Stomach smooth muscle (tissue), 2 donors: ENCODE data around the gene PLAAT4.

Source experiments
- H3K27ac ChIP-seq: one replicate; pipeline ENCODE4 v1.7.0; 2013; ENCODE audit warnings: mild to moderate bottlenecking, low read length, inconsistent platforms
- H3K27me3 ChIP-seq, 2 donors: one replicate each; pipeline ENCODE4 v1.7.0; 2013; ENCODE audit warnings: low read length in 2 of 2; ENCODE audit not compliant: insufficient read depth in 2 of 2, control insufficient read depth in 1 of 2
- H3K36me3 ChIP-seq, 2 donors: one replicate each; pipeline ENCODE4 v1.7.0; 2013; ENCODE audit warnings: low read length in 2 of 2; ENCODE audit not compliant: control insufficient read depth in 2 of 2, insufficient read depth in 2 of 2
- H3K4me1 ChIP-seq: one replicate; pipeline ENCODE4 v1.7.0; 2013; ENCODE audit warnings: low read length; ENCODE audit not compliant: control insufficient read depth, insufficient read depth
- H3K4me3 ChIP-seq, 2 donors: one replicate each; pipeline ENCODE4 v1.7.0; 2013; ENCODE audit warnings: low read length in 2 of 2
- H3K9ac ChIP-seq, 2 donors: one replicate each; pipeline ENCODE4 v1.7.0; 2013; ENCODE audit warnings: low read length in 2 of 2, mild to moderate bottlenecking in 1 of 2
- H3K9me3 ChIP-seq, 2 donors: one replicate each; pipeline ENCODE4 v1.7.0; 2013; ENCODE audit warnings: low read length in 2 of 2; ENCODE audit not compliant: control insufficient read depth in 2 of 2
- donor health status: healthy.
- donor health status: Pancreatic carcinoma.

PLAAT4 gene

DNA sequence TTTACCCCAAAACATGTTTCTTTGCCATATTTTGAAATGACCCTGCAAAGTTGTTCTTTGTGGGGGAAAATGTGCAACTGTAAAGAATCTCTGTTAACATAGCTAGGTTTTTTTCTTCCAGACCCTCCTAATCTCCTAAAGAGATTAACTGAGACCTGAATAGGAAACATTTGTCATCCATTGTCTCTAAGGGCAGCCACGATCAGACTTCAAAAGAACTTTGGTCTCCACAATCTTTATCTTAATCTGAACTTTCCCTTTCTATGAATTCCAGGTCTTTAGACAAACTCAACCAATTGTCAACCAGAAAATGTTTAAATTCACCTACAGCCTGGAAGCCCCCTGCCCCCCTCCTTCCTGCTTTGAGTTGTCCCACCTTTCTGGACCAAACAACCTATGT lies 35.4 kb upstream of the PLAAT4 start:
- Histone ChIP-seq H3K9me3 (peaks cover 5 to 11% of the 10 kb centered on the region in 2 donors), H3K4me3 (no peak overlapping the region)

DNA sequence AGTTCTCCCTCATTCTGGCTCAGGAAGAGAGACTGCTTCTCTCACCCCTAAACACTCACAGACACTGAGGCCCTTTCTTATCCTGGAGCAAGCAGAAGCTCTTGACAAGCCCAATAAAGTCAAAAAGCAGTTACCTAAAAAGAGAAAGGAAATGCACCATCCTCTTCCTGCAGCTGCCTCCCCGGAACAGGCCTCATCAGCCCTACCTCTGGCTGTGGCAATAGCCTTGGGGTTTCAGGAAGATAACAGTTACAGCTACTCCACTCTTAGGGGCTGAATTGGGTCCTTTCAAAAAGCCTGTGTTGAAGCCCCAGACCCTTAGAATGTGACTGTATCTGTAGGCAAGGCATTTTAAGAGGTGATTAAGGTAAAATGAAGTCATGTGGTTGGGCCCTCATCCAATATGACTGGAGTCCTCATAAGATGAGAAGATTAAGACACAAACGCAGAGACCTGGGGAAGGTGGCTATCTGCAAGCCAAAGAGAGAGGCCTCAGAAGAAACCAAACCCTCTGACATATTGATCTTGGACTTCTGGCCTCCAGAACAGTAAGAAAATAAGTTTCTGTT lies 34.3 kb upstream of the PLAAT4 start:
- Histone ChIP-seq H3K27ac (no peak overlapping the region), H3K9me3 (peaks cover 5 to 11% of the 10 kb centered on the region in 2 donors), H3K36me3 (no peaks in the 10 kb centered on the region), H3K27me3 (no peaks in the 10 kb centered on the region), H3K9ac (no peak overlapping the region), H3K4me1 (peaks cover 7% of the 10 kb centered on the region), H3K4me3 (no peak overlapping the region)

More for the DNA sequence above, 35.4 kb upstream of the PLAAT4 start:
- peaks cover 7% of the 10 kb centered on the region for H3K4me1 ChIP-seq
- no peaks in the 10 kb centered on the region for H3K36me3 ChIP-seq
- H3K27ac ChIP-seq, result no peak overlapping the region
- H3K9ac ChIP-seq, result no peak overlapping the region
- H3K27me3 ChIP-seq, result no peaks in the 10 kb centered on the region

DNA sequence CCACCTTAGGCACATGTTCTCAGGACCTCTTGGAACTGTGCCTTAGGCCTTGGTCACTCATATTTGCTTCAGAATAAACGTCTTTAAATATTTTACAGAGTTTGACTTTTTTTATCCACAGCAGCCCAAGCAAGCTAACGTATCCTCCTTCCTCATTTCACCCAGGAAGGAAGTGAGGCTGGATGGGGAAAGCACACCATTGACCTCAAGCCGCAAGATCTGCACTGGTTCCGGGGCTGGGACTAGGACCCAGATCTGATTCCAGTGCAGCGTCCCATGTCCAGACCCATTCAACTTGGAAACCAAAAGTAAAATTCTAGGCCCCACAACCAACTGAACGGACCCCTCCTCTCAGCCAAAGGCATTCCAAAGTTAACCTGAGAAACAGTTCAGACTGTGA lies 33.1 kb upstream of the PLAAT4 start:
- peaks cover 5 to 11% of the 10 kb centered on the region in 2 donors for H3K9me3 ChIP-seq
- H3K27ac ChIP-seq, result no peak overlapping the region
- H3K27me3 ChIP-seq, result no peaks in the 10 kb centered on the region
- no peak overlapping the region for H3K4me3 ChIP-seq
- peaks cover 7% of the 10 kb centered on the region for H3K4me1 ChIP-seq
- no peaks in the 10 kb centered on the region for H3K36me3 ChIP-seq
- H3K9ac ChIP-seq, result no peak overlapping the region

DNA sequence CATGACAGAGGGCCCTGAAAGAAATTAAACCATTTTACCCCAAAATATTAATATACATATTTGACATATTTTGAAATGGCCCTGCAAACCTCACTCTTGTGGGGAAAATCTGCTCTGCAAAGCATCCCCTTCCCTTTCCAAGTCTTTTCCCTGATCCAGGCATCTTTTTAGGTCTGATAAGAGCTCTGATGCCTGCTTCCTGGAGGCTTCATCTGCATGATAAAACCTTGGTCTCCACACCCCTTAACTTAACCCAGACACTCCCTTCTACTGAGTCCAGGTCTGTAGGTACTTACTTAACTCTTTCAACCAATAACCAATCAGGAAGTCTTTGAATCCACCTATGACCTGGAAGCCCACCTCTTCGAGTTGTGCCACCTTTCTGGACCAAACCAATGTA lies 32.6 kb upstream of the PLAAT4 start:
- H3K4me1 ChIP-seq, result peaks cover 7% of the 10 kb centered on the region
- H3K9me3 ChIP-seq, result peaks cover 5 to 11% of the 10 kb centered on the region in 2 donors
- H3K36me3 ChIP-seq, result no peaks in the 10 kb centered on the region
- no peak overlapping the region for H3K4me3 ChIP-seq
- H3K9ac ChIP-seq, result no peak overlapping the region
- no peak overlapping the region for H3K27ac ChIP-seq
- no peaks in the 10 kb centered on the region for H3K27me3 ChIP-seq

DNA sequence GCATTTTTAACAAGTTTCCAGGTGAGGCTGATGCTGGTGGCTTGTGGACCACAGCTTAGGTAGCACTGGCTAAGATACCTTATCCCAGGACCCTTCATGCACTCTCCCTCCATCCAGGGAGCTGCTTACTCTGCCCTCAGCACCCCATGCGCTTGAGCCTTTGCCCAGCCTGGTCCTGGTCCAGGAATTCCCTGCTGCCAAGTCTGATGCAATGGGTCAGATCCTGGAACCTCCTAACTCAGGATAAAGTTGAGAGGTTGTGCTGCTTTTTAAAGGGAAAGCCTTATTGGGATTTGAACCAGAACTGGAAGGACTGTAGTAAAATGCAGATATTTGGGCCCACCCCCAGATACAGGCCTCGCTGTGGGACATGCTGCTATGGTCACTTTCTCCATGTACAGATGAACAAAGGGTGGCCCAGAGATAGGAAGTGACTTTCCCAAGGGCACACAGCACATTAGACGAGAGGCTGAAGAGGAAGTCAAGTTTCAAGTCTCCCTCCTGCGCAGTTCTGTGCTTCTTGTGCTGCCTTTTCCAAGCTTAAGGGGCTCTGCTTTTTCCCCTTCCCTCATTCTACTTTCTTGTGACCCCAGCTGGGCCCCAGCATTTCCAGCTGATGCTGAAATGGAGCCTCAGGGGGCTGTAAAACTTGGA lies 31.5 kb upstream of the PLAAT4 start:
- Histone ChIP-seq H3K36me3 (no peaks in the 10 kb centered on the region), H3K9me3 (peaks cover under 1 to 8% of the 10 kb centered on the region in 2 donors), H3K27me3 (no peaks in the 10 kb centered on the region), H3K4me1 (peaks cover 7% of the 10 kb centered on the region), H3K4me3 (no peak overlapping the region), H3K27ac (no peak overlapping the region), H3K9ac (no peak overlapping the region)

DNA sequence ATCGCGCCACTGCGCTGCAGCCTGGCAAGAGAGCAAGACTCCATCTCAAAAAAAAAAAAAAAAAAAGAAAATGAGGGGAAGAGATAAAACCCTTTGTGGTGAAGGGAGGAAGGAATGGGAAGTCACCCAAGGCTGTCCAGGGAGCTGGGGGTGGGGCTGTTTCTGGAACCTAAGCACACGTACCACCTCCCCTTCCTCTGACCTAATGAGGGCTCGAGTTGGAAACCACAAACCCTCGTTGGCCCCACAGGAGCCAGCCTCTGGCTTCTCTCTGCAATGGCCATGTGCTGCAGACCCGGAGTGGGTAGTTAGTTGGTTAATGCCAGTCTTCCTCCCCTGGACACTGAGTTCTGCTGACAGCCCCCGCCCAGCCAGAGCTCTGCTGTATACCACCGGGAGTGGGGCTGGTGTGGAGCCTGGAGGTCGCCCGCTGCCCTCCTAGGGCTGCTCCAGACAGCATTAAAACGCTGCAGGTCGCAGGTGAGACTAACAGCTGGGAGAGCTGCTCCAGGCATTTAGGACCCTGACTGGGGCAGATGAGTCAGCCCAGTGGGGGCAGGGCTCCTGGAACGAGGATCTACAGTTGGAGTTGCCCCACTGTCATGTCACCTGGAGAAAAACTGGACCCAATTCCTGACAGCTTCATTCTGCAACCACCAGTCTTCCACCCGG lies 30.6 kb upstream of the PLAAT4 start, which contains the start of gene LGALS12:
Gene LGALS12, plus strand, starts transcription at position 228 of the 672 bp plus-strand sequence. Its CDS starts 375 bp downstream, at position 603.
- Histone ChIP-seq H3K4me3 (no peak within 1 kb of the TSS), H3K9ac (no peak within 1 kb of the TSS), H3K4me1 (peaks cover 12% of the 10 kb centered on the region), H3K27ac (no peak within 1 kb of the TSS), H3K9me3 (no peaks in the 10 kb centered on the region), H3K36me3 (no peaks in the 10 kb centered on the region), H3K27me3 (no peaks in the 10 kb centered on the region)

DNA sequence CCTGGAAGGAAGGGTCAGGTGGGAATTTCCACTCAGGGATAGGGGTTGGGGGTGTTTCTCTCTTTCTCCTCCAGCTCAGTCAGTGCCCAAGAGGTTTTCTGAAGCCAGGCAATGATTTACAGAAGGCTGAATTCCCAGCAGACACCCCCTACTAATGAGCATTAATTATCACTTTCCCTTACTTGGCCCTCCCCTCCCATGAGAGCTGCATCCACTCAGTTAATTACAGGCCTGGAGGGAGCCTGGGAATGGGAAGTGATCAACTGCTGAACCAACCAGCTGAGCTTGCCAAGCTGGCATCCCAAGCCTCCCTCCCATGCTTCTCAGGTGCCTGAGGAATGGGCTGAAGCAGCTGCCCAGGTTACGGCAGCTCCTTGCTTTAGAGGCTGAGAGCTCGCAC lies 29.7 kb upstream of the PLAAT4 start:
- no peaks in the 10 kb centered on the region for H3K36me3 ChIP-seq
- no peak overlapping the region for H3K9ac ChIP-seq
- H3K4me1 ChIP-seq, result peaks cover 12% of the 10 kb centered on the region
- no peaks in the 10 kb centered on the region for H3K27me3 ChIP-seq
- no peak overlapping the region for H3K27ac ChIP-seq
- no peaks in the 10 kb centered on the region for H3K9me3 ChIP-seq
- H3K4me3 ChIP-seq, result no peak overlapping the region

DNA sequence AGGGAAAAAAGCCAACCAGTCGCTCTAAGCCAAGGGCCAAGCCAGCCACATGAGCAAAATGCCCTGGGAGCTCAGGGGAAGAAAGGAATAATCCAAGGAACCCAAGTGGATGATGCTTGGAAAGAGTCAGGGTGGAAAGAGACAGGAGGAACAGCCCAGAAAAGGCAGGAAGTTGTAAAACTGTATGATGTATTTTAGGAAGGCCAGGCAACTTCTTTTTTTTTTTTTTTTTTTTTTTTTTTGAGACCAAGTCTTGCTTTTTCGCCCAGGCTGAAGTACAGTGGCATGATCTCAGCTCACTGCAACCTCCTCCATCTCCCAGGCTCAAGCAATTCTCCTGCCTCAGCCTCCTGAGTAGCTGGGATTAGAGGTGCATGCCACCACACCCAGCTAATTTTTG lies 29.1 kb upstream of the PLAAT4 start:
- no peaks in the 10 kb centered on the region for H3K36me3 ChIP-seq
- H3K27me3 ChIP-seq, result no peaks in the 10 kb centered on the region
- no peak overlapping the region for H3K9ac ChIP-seq
- H3K4me3 ChIP-seq, result no peak overlapping the region
- H3K9me3 ChIP-seq, result no peaks in the 10 kb centered on the region
- H3K27ac ChIP-seq, result no peak overlapping the region
- peaks cover 12% of the 10 kb centered on the region for H3K4me1 ChIP-seq

DNA sequence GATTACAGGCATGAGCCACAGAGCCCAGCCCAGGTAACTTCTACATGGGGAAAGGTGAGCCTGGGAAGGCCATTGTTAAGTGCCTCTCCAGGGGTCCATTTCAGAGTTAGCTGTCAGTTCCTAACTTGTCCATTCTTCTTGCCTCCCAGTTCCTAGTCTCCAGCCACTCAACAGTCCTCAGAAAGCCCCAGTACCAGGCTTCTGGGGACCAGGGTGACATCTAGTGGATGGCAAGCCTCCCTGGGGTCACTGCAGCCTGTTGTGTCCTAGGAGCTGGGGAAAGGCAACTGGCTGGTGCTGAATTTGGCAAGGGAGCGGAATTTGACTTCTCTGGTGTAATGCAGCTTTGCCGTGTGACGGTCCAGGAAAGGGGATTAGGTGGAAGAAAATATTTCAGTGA lies 28.6 kb upstream of the PLAAT4 start:
- no peaks in the 10 kb centered on the region for H3K9me3 ChIP-seq
- no peaks in the 10 kb centered on the region for H3K27me3 ChIP-seq
- no peak overlapping the region for H3K27ac ChIP-seq
- H3K36me3 ChIP-seq, result no peaks in the 10 kb centered on the region
- H3K9ac ChIP-seq, result no peak overlapping the region
- H3K4me1 ChIP-seq, result peaks cover 12% of the 10 kb centered on the region
- H3K4me3 ChIP-seq, result no peak overlapping the region

DNA sequence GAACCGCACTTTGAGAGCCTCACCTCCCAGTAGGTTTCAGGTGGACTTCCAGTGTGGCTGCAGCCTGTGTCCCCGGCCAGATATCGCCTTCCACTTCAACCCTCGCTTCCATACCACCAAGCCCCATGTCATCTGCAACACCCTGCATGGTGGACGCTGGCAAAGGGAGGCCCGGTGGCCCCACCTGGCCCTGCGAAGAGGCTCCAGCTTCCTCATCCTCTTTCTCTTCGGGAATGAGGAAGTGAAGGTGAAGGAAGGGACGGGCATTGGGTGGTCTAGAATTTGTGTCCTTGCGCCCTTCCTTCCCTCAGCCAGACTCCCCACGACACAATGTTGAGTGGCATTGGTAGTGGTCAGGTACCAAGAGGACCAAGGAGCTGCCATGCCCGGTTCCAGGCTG lies 27.9 kb upstream of the PLAAT4 start:
- Histone ChIP-seq H3K27me3 (no peaks in the 10 kb centered on the region), H3K9ac (no peak overlapping the region), H3K4me3 (no peak overlapping the region), H3K27ac (no peak overlapping the region), H3K4me1 (peaks cover 12% of the 10 kb centered on the region), H3K9me3 (no peaks in the 10 kb centered on the region), H3K36me3 (no peaks in the 10 kb centered on the region)
